GM12872 (cell line): Measurements from ENCODE around the gene CNTNAP5.

Experiments
- CTCF ChIP-seq: IDR thresholded peaks from 3 replicates; pipeline ENCODE4 v1.5.1; 2011; ENCODE audit warnings: low read depth, mild to moderate bottlenecking, low read length, moderate library complexity; ENCODE audit not compliant: insufficient read depth

The CNTNAP5 gene

DNA sequence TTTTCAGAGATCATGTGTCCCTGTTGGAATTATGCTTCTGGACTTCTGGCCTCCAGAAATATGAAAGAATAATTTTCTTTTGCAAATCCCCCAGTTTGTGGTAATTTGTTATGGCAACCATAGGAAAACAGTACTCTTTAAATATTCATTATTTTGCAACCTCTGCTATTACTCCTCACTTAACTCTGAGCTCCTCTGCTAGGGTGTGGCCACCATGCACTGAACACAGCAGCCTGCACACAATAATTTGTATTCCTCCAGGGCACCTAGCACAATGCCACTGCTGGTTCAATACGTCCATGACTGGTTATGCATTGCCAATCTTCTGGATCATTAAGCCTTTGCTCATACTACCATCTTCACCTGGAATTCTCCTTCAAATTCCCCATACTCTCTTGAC, 232.0 kb downstream of the CNTNAP5 start:
- no peak for TF ChIP-seq CTCF

DNA sequence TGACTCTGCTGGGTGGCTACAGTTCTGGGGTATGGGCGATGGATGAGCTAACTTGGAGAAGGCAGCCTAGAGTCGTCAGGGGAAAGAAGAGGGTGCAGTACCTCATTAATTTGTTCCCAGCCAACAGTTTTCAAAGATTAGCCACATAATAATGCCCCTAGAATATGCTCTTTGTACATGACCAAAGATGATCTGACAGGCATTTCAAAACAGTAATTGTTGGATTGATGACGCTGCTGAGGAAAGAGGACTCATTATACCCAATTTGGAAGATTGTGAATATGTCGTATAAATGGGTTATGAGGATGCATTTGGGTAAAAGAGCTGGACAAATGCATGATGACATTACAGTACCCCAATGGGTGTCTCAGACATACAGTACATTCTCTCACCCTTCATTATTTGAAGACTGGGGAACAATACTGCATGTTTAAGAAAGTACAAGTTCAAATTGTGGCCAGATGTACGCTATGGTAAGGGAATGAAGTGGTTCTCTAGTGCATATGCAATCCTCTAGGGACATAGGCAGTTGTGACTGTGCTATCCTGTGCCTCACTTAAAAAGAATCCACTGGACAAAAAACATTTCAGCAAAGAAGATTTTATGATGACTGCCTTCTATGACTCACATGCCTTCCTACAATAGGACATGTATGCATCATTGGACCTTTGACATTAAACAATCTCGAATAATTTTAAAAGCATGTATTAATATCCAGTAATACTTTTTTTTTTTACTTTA, 233.2 kb downstream of the CNTNAP5 start:
- no peak for TF ChIP-seq CTCF

DNA sequence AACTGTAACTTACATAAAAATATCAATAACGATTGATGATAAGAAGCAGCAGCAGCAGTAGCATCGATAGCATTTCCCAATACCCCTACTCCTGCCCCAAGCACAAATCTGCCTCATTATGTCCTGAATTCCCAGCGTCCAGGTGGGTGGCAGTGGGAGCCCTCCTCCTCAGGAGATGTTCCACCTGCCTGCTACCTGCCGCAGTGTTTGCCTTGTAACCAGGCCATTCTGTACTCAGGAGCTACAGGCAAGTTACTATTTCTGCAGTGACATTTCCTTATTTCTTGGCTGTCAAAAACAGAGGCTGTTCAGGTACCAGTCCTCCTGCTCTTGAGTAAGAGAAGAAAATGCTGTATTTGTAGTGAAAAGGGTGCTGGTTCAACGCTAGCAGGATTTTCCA, 236.4 kb downstream of the CNTNAP5 start:
- no peak for TF ChIP-seq CTCF

GRCh38 chr2:124264551-124265091, 239.5 kb downstream of the CNTNAP5 start:
- no peak for TF ChIP-seq CTCF

DNA sequence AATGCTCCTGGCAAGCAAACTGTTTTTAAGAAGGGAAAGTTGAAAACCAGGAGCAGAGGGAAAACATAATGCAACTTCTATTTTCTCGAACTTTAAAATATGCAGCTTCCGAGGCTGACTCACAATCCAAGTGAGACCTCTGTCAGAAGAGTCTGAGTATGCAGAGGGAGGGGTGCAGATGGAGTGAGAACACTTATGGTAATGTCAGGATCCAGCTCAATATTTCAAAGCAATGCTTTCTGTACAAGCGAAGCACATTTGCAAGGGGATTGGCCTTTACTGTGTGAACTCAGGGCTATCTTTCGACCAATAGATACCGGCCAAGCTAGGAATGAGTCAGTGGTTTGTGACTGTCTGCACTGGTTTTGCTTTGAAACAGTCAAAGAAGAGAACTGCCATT, 242.7 kb downstream of the CNTNAP5 start:
- TF ChIP-seq CTCF, result no peak

GRCh38 chr2:124269348-124269747, 244.3 kb downstream of the CNTNAP5 start:
- TF ChIP-seq CTCF, result no peak

DNA sequence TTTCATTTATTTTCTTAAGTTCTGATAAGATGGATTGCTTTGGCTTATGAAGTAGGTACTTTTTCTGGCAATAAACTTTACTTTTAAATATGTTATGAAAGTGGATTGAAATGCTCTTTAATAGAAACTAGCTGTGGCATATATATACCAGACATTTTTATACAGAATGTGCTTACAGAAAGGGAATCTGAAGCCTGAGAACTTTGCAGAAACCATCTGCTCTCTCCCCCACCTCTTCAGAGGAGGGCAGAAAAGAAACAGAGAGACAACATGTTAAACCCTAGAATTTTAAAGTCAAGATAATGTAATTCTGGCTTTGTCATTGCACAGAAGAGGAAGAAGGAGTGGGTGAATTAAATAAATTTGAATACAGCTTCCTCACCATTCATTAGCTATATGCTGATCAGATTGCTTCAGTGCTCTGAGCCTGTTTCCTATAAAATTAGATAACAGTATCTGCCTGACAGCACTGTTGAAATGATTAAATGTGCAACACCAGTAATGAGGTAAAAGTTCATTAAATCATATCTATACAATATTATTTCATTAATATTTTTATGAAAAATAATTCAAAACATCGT, 247.3 kb downstream of the CNTNAP5 start:
- no peak for TF ChIP-seq CTCF
